GM18526 (cell line): ENCODE measurements around the gene RABGAP1L.

ENCODE experiments used
- POLR2A ChIP-seq: IDR thresholded peaks from 3 replicates; pipeline ENCODE4 v1.6.1; 2011; ENCODE audit not compliant: insufficient read length; ENCODE audit errors: extremely low read depth

RABGAP1L gene

GRCh38 chr1:174480324-174480723, 321.0 kb downstream of the RABGAP1L start:
- no peak for TF ChIP-seq POLR2A

- TF ChIP-seq POLR2A, result no peak
Measured at GRCh38 chr1:174491606-174492005, 332.3 kb downstream of the RABGAP1L start.

GRCh38 chr1:174497478-174497877, 338.2 kb downstream of the RABGAP1L start:
- no peak for TF ChIP-seq POLR2A

GRCh38 chr1:174519844-174520243, 360.5 kb downstream of the RABGAP1L start:
- TF ChIP-seq POLR2A, result no peak

GRCh38 chr1:174531751-174532150, 372.4 kb downstream of the RABGAP1L start:
- TF ChIP-seq POLR2A, result no peak

- TF ChIP-seq POLR2A, result no peak
Measured at GRCh38 chr1:174534789-174535188, 375.5 kb downstream of the RABGAP1L start.

- TF ChIP-seq POLR2A, result no peak
Measured at GRCh38 chr1:174535207-174535606, 375.9 kb downstream of the RABGAP1L start.

GRCh38 chr1:174550296-174550695, 391.0 kb downstream of the RABGAP1L start:
- TF ChIP-seq POLR2A, result no peak

GRCh38 chr1:174556392-174556791, 397.1 kb downstream of the RABGAP1L start:
- TF ChIP-seq POLR2A, result no peak

GRCh38 chr1:174568551-174568950, 409.2 kb downstream of the RABGAP1L start:
- no peak for TF ChIP-seq POLR2A

- no peak for TF ChIP-seq POLR2A
Measured at GRCh38 chr1:174569240-174569639, 409.9 kb downstream of the RABGAP1L start.

GRCh38 chr1:174572771-174573170, 413.5 kb downstream of the RABGAP1L start:
- TF ChIP-seq POLR2A, result no peak

- no peak for TF ChIP-seq POLR2A
Measured at GRCh38 chr1:174577681-174578080, 418.4 kb downstream of the RABGAP1L start.

GRCh38 chr1:174580801-174581200, 421.5 kb downstream of the RABGAP1L start:
- no peak for TF ChIP-seq POLR2A

GRCh38 chr1:174583316-174583715, 424.0 kb downstream of the RABGAP1L start:
- no peak for TF ChIP-seq POLR2A

GRCh38 chr1:174584071-174584470, 424.8 kb downstream of the RABGAP1L start:
- TF ChIP-seq POLR2A, result no peak

GRCh38 chr1:174605198-174605597, 445.9 kb downstream of the RABGAP1L start:
- no peak for TF ChIP-seq POLR2A

GRCh38 chr1:174606471-174606870, 447.2 kb downstream of the RABGAP1L start:
- TF ChIP-seq POLR2A, result no peak
